Breast epithelium (tissue), 4 donors: ENCODE measurements around the gene ANKRD52. TPM values are rescaled to one million over a fixed set of nuclear protein-coding genes. Genes with fewer than 3 reads are reported as not detected.
A peak's percentile ranks its signal among the peaks of the same experiment; 100 is the strongest.

Source experiments
- DNase-seq, 2 donors: peaks; one replicate each; pipeline ENCODE4 v3.0.0-alpha.2; 2019; ENCODE audit warnings: low spot score in 2 of 2
- H3K27ac ChIP-seq, 2 donors: fragments of 200-600 bp; sonication (generic) in 1 of 2; one replicate each; pipeline ENCODE4 v1.5.1; 2016 to 2019; ENCODE audit warnings: mild to moderate bottlenecking in 1 of 2
- H3K27me3 ChIP-seq, 2 donors: fragments of 200-600 bp; sonication (generic) in 1 of 2; one replicate each; pipeline versions ENCODE4 v1.5.1 to v1.6.0; 2017 to 2019; ENCODE audit warnings: control low read depth in 1 of 2, mild to moderate bottlenecking in 1 of 2
- H3K36me3 ChIP-seq: fragments of 200-600 bp; one replicate; pipeline ENCODE4 v1.5.1; 2019
- H3K4me1 ChIP-seq, 2 donors: fragments of 200-600 bp; sonication (generic); one replicate each; pipeline ENCODE4 v1.5.1; 2016 to 2019; ENCODE audit warnings: control low read depth in 1 of 2
- H3K4me3 ChIP-seq, 3 donors: fragments of 200-600 bp; sonication (generic); 1 replicate in 2 of 3; 2 replicates in 1 of 3; pipeline ENCODE4 v1.5.1; 2016 to 2019; ENCODE audit warnings: mild to moderate bottlenecking in 3 of 3, moderate library complexity in 2 of 3
- H3K9me3 ChIP-seq, 2 donors: fragments of 200-600 bp; sonication (generic) in 1 of 2; one replicate each; pipeline ENCODE4 v1.5.1; 2016 to 2019; ENCODE audit warnings: control low read depth in 1 of 2
- POLR2A ChIP-seq: fragments of 450-650 bp; IDR thresholded peaks from one replicate; pipeline ENCODE4 v1.6.1; 2016; ENCODE audit warnings: antibody characterized with exemption, mild to moderate bottlenecking, moderate library complexity
- POLR2AphosphoS5 ChIP-seq, 3 donors: sonication (generic); formaldehyde crosslinking; IDR thresholded peaks; one replicate each; pipeline ENCODE4 v1.6.1; 2017; ENCODE audit warnings: antibody characterized with exemption in 3 of 3
- intact Hi-C: fragments of 100-400 bp; cut with DNase I; formaldehyde crosslinking; loops from one replicate; pipeline ENCODE4 v1.15.1; 2023; ENCODE audit warnings: low total_unique reads
- total RNA-seq, 3 donors: library from RNA; depleted of rRNA; stranded (reverse); fragments of >200 nt; gene quantifications; one replicate each; pipeline ENCODE4 v1.1.0, GENCODE V29; 2016
- TF ChIP-seq, protein P1 (sequence below), 3 donors: fragments of 450-650 bp; IDR thresholded peaks; one replicate each; pipeline ENCODE4 v1.5.1; 2016 to 2017; ENCODE audit warnings: antibody characterized with exemption in 3 of 3, mild to moderate bottlenecking in 3 of 3, moderate library complexity in 3 of 3

The ANKRD52 gene
- total RNA-seq, 3 donors from 2014 or later = 12.8 to 18.4 (median 14.9) TPM

DNA sequence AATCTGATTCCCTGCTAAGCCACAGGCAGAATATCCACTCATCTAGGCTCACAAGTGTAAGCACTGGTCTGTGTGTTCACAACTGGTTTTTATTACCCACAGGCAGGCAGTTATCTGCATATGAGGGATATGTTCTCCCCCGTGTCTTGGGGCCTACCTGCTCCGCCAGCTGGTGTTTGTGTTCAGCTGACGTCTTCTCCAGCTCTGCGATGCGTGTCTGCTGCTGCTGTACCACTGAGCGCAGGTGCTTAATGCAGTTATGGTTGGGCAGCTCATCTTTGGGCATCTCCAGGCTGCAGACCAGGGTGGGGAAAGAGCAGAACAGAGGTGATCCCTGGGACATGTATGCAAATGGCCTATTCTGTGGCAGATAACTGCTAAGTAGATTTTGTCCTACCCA, 50.2 kb downstream of the ANKRD52 start:
- TF ChIP-seq, protein P1, sequence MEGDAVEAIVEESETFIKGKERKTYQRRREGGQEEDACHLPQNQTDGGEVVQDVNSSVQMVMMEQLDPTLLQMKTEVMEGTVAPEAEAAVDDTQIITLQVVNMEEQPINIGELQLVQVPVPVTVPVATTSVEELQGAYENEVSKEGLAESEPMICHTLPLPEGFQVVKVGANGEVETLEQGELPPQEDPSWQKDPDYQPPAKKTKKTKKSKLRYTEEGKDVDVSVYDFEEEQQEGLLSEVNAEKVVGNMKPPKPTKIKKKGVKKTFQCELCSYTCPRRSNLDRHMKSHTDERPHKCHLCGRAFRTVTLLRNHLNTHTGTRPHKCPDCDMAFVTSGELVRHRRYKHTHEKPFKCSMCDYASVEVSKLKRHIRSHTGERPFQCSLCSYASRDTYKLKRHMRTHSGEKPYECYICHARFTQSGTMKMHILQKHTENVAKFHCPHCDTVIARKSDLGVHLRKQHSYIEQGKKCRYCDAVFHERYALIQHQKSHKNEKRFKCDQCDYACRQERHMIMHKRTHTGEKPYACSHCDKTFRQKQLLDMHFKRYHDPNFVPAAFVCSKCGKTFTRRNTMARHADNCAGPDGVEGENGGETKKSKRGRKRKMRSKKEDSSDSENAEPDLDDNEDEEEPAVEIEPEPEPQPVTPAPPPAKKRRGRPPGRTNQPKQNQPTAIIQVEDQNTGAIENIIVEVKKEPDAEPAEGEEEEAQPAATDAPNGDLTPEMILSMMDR (IDR thresholded peaks at IDR 0.05) = no peak
- TF ChIP-seq POLR2A (no peak), POLR2AphosphoS5 (IDR thresholded peaks at IDR 0.05) (no peak)

DNA sequence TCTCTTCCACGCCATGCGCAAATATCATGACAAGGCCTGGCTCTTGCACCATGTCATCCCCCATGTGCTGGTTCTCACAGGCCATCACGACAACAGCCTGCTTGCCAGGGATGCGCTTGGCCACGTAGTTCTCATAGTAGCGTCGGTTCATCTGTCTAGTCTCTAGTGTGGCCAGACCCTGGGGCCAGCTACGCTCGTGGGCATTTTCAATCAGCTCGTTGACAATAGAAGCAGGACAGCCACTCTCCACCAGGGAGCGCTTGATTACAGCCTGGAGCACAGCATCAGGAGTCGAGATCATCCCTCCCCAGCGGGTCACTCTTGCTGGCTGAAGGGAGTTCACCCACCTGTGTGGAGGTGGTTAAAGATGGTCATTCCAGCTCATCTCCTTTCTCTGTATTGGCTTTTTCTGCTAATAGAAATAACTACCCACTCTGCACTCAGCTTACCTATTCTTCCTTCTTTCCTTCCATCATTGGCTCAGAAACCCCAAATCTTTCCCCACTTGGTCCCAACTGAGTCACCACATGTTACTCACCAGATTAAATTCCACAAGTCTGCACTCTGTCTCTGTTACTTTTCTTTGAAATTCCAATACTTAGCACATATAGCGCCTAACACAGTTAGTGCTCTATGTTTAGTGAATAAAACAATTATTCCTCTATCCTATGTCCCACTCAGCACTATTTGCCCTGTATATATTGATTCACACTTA, 51.6 kb downstream of the ANKRD52 start:
- Histone ChIP-seq H3K27ac (peak overlapping the region in 1 of 2 donors; percentile 39), H3K4me3 (no peak overlapping the region), H3K4me1 (no peaks in the 10 kb centered on the region), H3K9me3 (no peaks in the 10 kb centered on the region), H3K27me3 (no peaks in the 10 kb centered on the region), H3K36me3 (peaks cover 4% of the 10 kb centered on the region)
- peak in 1 of 2 donors; percentile 55 for DNase-seq
- intact Hi-C loops = no loop called here
- no peak for TF ChIP-seq POLR2AphosphoS5 (IDR thresholded peaks at IDR 0.05)
- TF ChIP-seq, protein P1 (IDR thresholded peaks at IDR 0.05) = peak; percentile 21 to 47 (median 25)

More for the DNA sequence above, 50.2 kb downstream of the ANKRD52 start:
- Histone ChIP-seq H3K4me3 (no peak overlapping the region), H3K9me3 (no peaks in the 10 kb centered on the region), H3K27me3 (no peaks in the 10 kb centered on the region), H3K36me3 (peaks cover 4% of the 10 kb centered on the region), H3K27ac (no peak overlapping the region), H3K4me1 (no peaks in the 10 kb centered on the region)
- DNase-seq = no peak
- intact Hi-C loops = loop anchor here (1.0 kb wide), 1 partner anchor 18 kb away; no protein-coding TSS in a partner anchor

DNA sequence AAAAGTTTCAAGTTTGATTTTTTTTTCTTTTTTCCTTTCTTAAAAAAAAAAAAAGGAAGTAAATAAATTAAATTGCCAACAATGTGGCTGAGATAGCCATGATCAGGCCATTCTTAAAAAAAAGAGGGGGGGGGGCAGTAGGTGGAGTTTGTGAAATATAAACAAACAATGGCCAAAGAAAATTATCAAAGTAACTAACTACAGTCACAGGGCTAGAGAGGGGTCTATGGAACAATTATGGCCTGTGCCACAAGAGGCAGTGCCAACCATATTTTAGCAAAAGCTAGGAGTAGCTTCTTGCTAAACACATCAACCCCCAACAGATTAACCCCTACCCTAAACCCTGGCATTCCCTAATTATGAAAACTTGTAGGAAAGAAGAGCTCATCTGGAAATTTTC, 52.7 kb downstream of the ANKRD52 start:
- TF ChIP-seq, protein P1 (IDR thresholded peaks at IDR 0.05) = no peak
- TF ChIP-seq POLR2A (no peak), POLR2AphosphoS5 (IDR thresholded peaks at IDR 0.05) (no peak)
- Histone ChIP-seq H3K27ac (peak overlapping the region in 1 of 2 donors; percentile 29), H3K4me1 (no peaks in the 10 kb centered on the region), H3K9me3 (no peaks in the 10 kb centered on the region), H3K36me3 (peaks cover 4% of the 10 kb centered on the region), H3K27me3 (no peaks in the 10 kb centered on the region), H3K4me3 (no peak overlapping the region)
- intact Hi-C loops = no loop called here
- no peak for DNase-seq

DNA sequence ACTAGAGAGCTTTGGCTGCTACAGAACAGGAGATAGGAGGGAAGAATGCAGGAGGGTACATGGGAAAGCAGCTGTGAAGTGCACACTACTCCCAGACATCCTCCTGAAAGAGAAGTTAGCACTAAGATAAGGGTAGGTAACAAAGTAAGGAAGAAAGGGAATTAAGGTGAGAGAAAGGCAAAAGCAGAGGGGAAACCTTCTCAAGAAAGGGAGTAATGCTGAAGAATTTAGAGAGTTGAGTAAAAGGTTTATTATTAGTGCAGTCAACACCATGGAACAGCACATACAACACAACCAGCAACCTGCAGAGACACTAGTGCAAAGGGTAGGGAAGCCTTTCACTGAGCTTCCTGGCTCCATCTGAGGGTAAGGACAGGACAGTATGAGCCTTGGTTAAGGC, 53.9 kb downstream of the ANKRD52 start:
- no peaks in the 10 kb centered on the region for H3K9me3 ChIP-seq
- H3K27me3 ChIP-seq = no peaks in the 10 kb centered on the region
- H3K4me3 ChIP-seq = no peak overlapping the region
- DNase-seq = no peak
- no peaks in the 10 kb centered on the region for H3K4me1 ChIP-seq
- H3K27ac ChIP-seq = no peak overlapping the region
- H3K36me3 ChIP-seq = no peaks in the 10 kb centered on the region
- intact Hi-C loops = no loop called here
- TF ChIP-seq POLR2AphosphoS5 (IDR thresholded peaks at IDR 0.05) (no peak), POLR2A (no peak)
- TF ChIP-seq, protein P1 (IDR thresholded peaks at IDR 0.05) = no peak

DNA sequence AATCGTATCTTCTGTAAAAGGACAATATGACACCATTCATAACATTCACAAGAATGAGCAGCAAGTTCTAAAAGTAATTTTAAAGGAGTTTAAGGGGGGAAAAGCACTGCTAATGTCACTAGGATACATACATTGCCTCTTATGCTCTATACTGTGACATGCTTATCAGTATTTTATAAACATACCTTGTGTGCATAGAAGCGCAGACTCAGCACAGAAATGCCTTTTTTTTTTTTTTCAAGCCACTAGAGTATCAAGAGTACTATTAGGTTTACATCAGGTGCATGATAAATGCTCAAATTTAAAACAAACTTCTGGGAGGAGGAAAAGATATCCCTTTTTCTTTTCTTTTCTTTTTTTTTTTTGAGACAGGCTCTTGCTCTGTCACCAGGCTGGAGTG, 55.3 kb downstream of the ANKRD52 start:
- intact Hi-C loops = no loop called here
- no peak for DNase-seq

More for the DNA sequence above, 55.3 kb downstream of the ANKRD52 start:
- Histone ChIP-seq H3K27ac (no peak overlapping the region), H3K9me3 (no peaks in the 10 kb centered on the region), H3K36me3 (no peaks in the 10 kb centered on the region), H3K4me1 (no peaks in the 10 kb centered on the region), H3K27me3 (no peaks in the 10 kb centered on the region), H3K4me3 (no peak overlapping the region)
- no peak for TF ChIP-seq POLR2A
- TF ChIP-seq POLR2AphosphoS5 (IDR thresholded peaks at IDR 0.05) = no peak
- TF ChIP-seq, protein P1 (IDR thresholded peaks at IDR 0.05) = no peak
